GM12878 (cell line): ENCODE data around the gene KDM6B. TPM values are rescaled to one million over a fixed set of nuclear protein-coding genes. Genes with fewer than 3 reads are reported as not detected.

Experiments
- E2F8 ChIP-seq: fragments of 450-650 bp; IDR thresholded peaks from 2 replicates; pipeline ENCODE4 v1.6.1; 2018; ENCODE audit warnings: mild to moderate bottlenecking, low read depth, moderate library complexity; ENCODE audit not compliant: partially characterized antibody
- SPI1 ChIP-seq: IDR thresholded peaks from 2 replicates; pipeline ENCODE4 v1.6.1; 2011; ENCODE audit warnings: low read depth, mild to moderate bottlenecking, low read length, moderate library complexity, borderline replicate concordance; ENCODE audit not compliant: insufficient read depth
- TAF1 ChIP-seq: IDR thresholded peaks from 2 replicates; pipeline ENCODE4 v1.6.1; 2011; ENCODE audit warnings: mild to moderate bottlenecking, low read depth, low read length, borderline replicate concordance
- ZBTB40 ChIP-seq: fragments of 450-650 bp; IDR thresholded peaks from 2 replicates; pipeline ENCODE4 v1.6.1; 2016; ENCODE audit warnings: mild to moderate bottlenecking, moderate library complexity, borderline replicate concordance
- polyA plus RNA-seq, 11 experiments: library from polyadenylated mRNA; depleted of rRNA in 4 of 11; unstranded in 6 of 11; stranded (reverse) in 5 of 11; fragments of >200 nt; fragmentation: Nextera tagmentation in 4 of 11; fragmentation: Illumina TruSeq in 1 of 11; extraction: Ambion mirVana in 4 of 11; extraction: Trizol in 1 of 11; gene quantifications; 1 replicate in 1 of 11; 2 replicates in 10 of 11; pipeline versions ENCODE4 v1.2.1 to v1.2.3, GENCODE V29; 2011 to 2016; ENCODE audit warnings: inconsistent platforms in 2 of 11, missing spikeins in 2 of 11, low read depth in 1 of 11
- total RNA-seq, 4 experiments: library from RNA; depleted of rRNA in 3 of 4; stranded (reverse); fragments of >200 nt in 3 of 4; fragmentation: Illumina TruSeq in 1 of 4; extraction: Trizol in 1 of 4; gene quantifications; 2 replicates each; pipeline versions ENCODE4 v1.2.1 to v1.2.3, GENCODE V29; 2013 to 2021
- TF ChIP-seq, protein P1 (sequence below): fragments of 150-350 bp; IDR thresholded peaks from 2 replicates; pipeline ENCODE4 v1.6.1; 2016; ENCODE audit warnings: low read depth, low read length
- TF ChIP-seq, protein P2 (sequence below): fragments of 450-650 bp; formaldehyde crosslinking; IDR thresholded peaks from 2 replicates; pipeline ENCODE4 v1.4.0; 2020; ENCODE audit warnings: mild to moderate bottlenecking, moderate library complexity

Gene KDM6B
- total and polyA plus RNA-seq, 10 of the 15 experiments (the other 5 are each of a cell fraction or from before 2014, with no cell fraction given): 0.05 to 33.5 (median 2.3) TPM

DNA sequence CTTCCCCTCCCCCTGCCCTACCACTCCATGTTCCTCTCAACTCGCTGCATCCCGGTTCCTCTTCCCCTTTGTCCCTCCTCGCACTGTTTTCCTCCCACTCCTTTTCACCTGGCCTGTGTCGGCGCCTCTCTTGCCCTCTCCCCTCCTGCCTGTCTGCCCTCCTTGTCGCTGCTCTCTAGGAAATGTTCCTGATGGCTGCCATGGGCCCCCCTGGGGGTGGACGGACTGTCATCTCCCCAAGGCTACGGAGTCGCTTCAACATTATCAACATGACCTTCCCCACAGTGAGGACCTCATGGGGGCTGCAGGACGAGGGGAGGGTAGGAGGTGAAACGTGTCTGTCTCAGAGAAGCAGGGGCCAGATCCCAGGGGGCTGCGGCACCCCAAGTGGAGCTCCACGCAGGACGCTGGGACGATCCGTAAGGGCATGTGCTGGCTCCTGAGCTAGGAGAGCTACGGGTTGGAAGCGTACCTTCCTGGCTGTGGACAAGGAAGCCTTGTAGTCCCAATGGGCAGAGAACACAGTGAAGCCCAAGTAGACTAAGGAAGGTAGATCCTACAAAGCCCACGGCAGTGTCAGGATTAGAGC lies 39.8 kb upstream of the KDM6B start (continued):
- TF ChIP-seq, protein P1, sequence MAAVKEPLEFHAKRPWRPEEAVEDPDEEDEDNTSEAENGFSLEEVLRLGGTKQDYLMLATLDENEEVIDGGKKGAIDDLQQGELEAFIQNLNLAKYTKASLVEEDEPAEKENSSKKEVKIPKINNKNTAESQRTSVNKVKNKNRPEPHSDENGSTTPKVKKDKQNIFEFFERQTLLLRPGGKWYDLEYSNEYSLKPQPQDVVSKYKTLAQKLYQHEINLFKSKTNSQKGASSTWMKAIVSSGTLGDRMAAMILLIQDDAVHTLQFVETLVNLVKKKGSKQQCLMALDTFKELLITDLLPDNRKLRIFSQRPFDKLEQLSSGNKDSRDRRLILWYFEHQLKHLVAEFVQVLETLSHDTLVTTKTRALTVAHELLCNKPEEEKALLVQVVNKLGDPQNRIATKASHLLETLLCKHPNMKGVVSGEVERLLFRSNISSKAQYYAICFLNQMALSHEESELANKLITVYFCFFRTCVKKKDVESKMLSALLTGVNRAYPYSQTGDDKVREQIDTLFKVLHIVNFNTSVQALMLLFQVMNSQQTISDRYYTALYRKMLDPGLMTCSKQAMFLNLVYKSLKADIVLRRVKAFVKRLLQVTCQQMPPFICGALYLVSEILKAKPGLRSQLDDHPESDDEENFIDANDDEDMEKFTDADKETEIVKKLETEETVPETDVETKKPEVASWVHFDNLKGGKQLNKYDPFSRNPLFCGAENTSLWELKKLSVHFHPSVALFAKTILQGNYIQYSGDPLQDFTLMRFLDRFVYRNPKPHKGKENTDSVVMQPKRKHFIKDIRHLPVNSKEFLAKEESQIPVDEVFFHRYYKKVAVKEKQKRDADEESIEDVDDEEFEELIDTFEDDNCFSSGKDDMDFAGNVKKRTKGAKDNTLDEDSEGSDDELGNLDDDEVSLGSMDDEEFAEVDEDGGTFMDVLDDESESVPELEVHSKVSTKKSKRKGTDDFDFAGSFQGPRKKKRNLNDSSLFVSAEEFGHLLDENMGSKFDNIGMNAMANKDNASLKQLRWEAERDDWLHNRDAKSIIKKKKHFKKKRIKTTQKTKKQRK: no peak
- TF ChIP-seq, protein P2, sequence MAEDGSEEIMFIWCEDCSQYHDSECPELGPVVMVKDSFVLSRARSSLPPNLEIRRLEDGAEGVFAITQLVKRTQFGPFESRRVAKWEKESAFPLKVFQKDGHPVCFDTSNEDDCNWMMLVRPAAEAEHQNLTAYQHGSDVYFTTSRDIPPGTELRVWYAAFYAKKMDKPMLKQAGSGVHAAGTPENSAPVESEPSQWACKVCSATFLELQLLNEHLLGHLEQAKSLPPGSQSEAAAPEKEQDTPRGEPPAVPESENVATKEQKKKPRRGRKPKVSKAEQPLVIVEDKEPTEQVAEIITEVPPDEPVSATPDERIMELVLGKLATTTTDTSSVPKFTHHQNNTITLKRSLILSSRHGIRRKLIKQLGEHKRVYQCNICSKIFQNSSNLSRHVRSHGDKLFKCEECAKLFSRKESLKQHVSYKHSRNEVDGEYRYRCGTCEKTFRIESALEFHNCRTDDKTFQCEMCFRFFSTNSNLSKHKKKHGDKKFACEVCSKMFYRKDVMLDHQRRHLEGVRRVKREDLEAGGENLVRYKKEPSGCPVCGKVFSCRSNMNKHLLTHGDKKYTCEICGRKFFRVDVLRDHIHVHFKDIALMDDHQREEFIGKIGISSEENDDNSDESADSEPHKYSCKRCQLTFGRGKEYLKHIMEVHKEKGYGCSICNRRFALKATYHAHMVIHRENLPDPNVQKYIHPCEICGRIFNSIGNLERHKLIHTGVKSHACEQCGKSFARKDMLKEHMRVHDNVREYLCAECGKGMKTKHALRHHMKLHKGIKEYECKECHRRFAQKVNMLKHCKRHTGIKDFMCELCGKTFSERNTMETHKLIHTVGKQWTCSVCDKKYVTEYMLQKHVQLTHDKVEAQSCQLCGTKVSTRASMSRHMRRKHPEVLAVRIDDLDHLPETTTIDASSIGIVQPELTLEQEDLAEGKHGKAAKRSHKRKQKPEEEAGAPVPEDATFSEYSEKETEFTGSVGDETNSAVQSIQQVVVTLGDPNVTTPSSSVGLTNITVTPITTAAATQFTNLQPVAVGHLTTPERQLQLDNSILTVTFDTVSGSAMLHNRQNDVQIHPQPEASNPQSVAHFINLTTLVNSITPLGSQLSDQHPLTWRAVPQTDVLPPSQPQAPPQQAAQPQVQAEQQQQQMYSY (CRISPR knock-in tag): no peak
- TF ChIP-seq TAF1: no peak
- TF ChIP-seq ZBTB40: no peak
- TF ChIP-seq E2F8: no peak
- TF ChIP-seq SPI1: no peak
